ENCODE data around the gene FEM1B.

The FEM1B gene

GRCh38 chr15:68328443-68328842 is 50.9 kb downstream of the FEM1B start:
- no peaks in the 10 kb centered on the region for H3K36me3 ChIP-seq (ENCODE audit: insufficient read depth, low read length)
- H2AFZ ChIP-seq (ENCODE audit: low read length, unreplicated experiment), result no peak overlapping the region
- no peak overlapping the region for H3K4me3 ChIP-seq (ENCODE audit: low read depth, low read length)
- peaks cover 12% of the 10 kb centered on the region for H3K4me1 ChIP-seq (ENCODE audit: control insufficient read depth, insufficient read depth, low read length, unreplicated experiment)
- H3K27me3 ChIP-seq (ENCODE audit: insufficient read depth, low read length), result no peaks in the 10 kb centered on the region
- no peaks in the 10 kb centered on the region for H3K79me2 ChIP-seq (ENCODE audit: control insufficient read depth, insufficient read depth, low read length, unreplicated experiment)
- no peak overlapping the region for H3K27ac ChIP-seq (ENCODE audit: low read depth, low read length)

- Histone ChIP-seq H3K36me3 (ENCODE audit: insufficient read depth, low read length) (no peaks in the 10 kb centered on the region), H3K27me3 (ENCODE audit: insufficient read depth, low read length) (no peaks in the 10 kb centered on the region), H3K27ac (ENCODE audit: low read depth, low read length) (no peak overlapping the region), H3K4me1 (ENCODE audit: control insufficient read depth, insufficient read depth, low read length, unreplicated experiment) (peaks cover 17% of the 10 kb centered on the region), H3K79me2 (ENCODE audit: control insufficient read depth, insufficient read depth, low read length, unreplicated experiment) (no peaks in the 10 kb centered on the region), H2AFZ (ENCODE audit: low read length, unreplicated experiment) (no peak overlapping the region), H3K4me3 (ENCODE audit: low read depth, low read length) (no peak overlapping the region)
These were observed 51.4 kb downstream of the FEM1B start for GRCh38 chr15:68328964-68329363.

GRCh38 chr15:68330416-68330815 is 52.9 kb downstream of the FEM1B start:
- no peak overlapping the region for H2AFZ ChIP-seq (ENCODE audit: low read length, unreplicated experiment)
- H3K27me3 ChIP-seq (ENCODE audit: insufficient read depth, low read length), result no peaks in the 10 kb centered on the region
- no peaks in the 10 kb centered on the region for H3K36me3 ChIP-seq (ENCODE audit: insufficient read depth, low read length)
- no peak overlapping the region for H3K4me3 ChIP-seq (ENCODE audit: low read depth, low read length)
- no peak overlapping the region for H3K27ac ChIP-seq (ENCODE audit: low read depth, low read length)
- H3K4me1 ChIP-seq (ENCODE audit: control insufficient read depth, insufficient read depth, low read length, unreplicated experiment), result peaks cover 28% of the 10 kb centered on the region
- H3K79me2 ChIP-seq (ENCODE audit: control insufficient read depth, insufficient read depth, low read length, unreplicated experiment), result no peaks in the 10 kb centered on the region

- Histone ChIP-seq H3K79me2 (ENCODE audit: control insufficient read depth, insufficient read depth, low read length, unreplicated experiment) (no peaks in the 10 kb centered on the region), H3K27me3 (ENCODE audit: insufficient read depth, low read length) (no peaks in the 10 kb centered on the region), H3K27ac (ENCODE audit: low read depth, low read length) (no peak overlapping the region), H2AFZ (ENCODE audit: low read length, unreplicated experiment) (no peak overlapping the region), H3K4me3 (ENCODE audit: low read depth, low read length) (no peak overlapping the region), H3K4me1 (ENCODE audit: control insufficient read depth, insufficient read depth, low read length, unreplicated experiment) (peaks cover 23% of the 10 kb centered on the region), H3K36me3 (ENCODE audit: insufficient read depth, low read length) (no peaks in the 10 kb centered on the region)
These were observed 53.4 kb downstream of the FEM1B start for GRCh38 chr15:68330901-68331300.

GRCh38 chr15:68332266-68332665 is 54.7 kb downstream of the FEM1B start:
- Histone ChIP-seq H2AFZ (ENCODE audit: low read length, unreplicated experiment) (no peak overlapping the region), H3K4me3 (ENCODE audit: low read depth, low read length) (no peak overlapping the region), H3K79me2 (ENCODE audit: control insufficient read depth, insufficient read depth, low read length, unreplicated experiment) (no peaks in the 10 kb centered on the region), H3K36me3 (ENCODE audit: insufficient read depth, low read length) (no peaks in the 10 kb centered on the region), H3K27me3 (ENCODE audit: insufficient read depth, low read length) (no peaks in the 10 kb centered on the region), H3K27ac (ENCODE audit: low read depth, low read length) (no peak overlapping the region), H3K4me1 (ENCODE audit: control insufficient read depth, insufficient read depth, low read length, unreplicated experiment) (peaks cover 22% of the 10 kb centered on the region)

- Histone ChIP-seq H3K27ac (ENCODE audit: low read depth, low read length) (0 out of 2 replicates have a peak overlapping the region, but pooled peaks have one; percentile 8), H3K36me3 (ENCODE audit: insufficient read depth, low read length) (no peaks in the 10 kb centered on the region), H3K4me3 (ENCODE audit: low read depth, low read length) (no peak overlapping the region), H3K79me2 (ENCODE audit: control insufficient read depth, insufficient read depth, low read length, unreplicated experiment) (no peaks in the 10 kb centered on the region), H3K27me3 (ENCODE audit: insufficient read depth, low read length) (no peaks in the 10 kb centered on the region), H2AFZ (ENCODE audit: low read length, unreplicated experiment) (no peak overlapping the region), H3K4me1 (ENCODE audit: control insufficient read depth, insufficient read depth, low read length, unreplicated experiment) (peaks cover 28% of the 10 kb centered on the region)
These were observed 56.4 kb downstream of the FEM1B start for GRCh38 chr15:68333775-68334470.

- Histone ChIP-seq H3K4me1 (ENCODE audit: control insufficient read depth, insufficient read depth, low read length, unreplicated experiment) (peaks cover 28% of the 10 kb centered on the region), H3K36me3 (ENCODE audit: insufficient read depth, low read length) (no peaks in the 10 kb centered on the region), H2AFZ (ENCODE audit: low read length, unreplicated experiment) (no peak overlapping the region), H3K27ac (ENCODE audit: low read depth, low read length) (0 out of 2 replicates have a peak overlapping the region, but pooled peaks have one; percentile 8), H3K4me3 (ENCODE audit: low read depth, low read length) (no peak overlapping the region), H3K79me2 (ENCODE audit: control insufficient read depth, insufficient read depth, low read length, unreplicated experiment) (no peaks in the 10 kb centered on the region), H3K27me3 (ENCODE audit: insufficient read depth, low read length) (no peaks in the 10 kb centered on the region)
These were observed 57.1 kb downstream of the FEM1B start for GRCh38 chr15:68334661-68335124.

- no peak overlapping the region for H3K27ac ChIP-seq (ENCODE audit: low read depth, low read length)
- peaks cover 28% of the 10 kb centered on the region for H3K4me1 ChIP-seq (ENCODE audit: control insufficient read depth, insufficient read depth, low read length, unreplicated experiment)
- H3K27me3 ChIP-seq (ENCODE audit: insufficient read depth, low read length), result no peaks in the 10 kb centered on the region
- H2AFZ ChIP-seq (ENCODE audit: low read length, unreplicated experiment), result no peak overlapping the region
- H3K79me2 ChIP-seq (ENCODE audit: control insufficient read depth, insufficient read depth, low read length, unreplicated experiment), result no peaks in the 10 kb centered on the region
- no peaks in the 10 kb centered on the region for H3K36me3 ChIP-seq (ENCODE audit: insufficient read depth, low read length)
- H3K4me3 ChIP-seq (ENCODE audit: low read depth, low read length), result no peak overlapping the region
These were observed 57.7 kb downstream of the FEM1B start for GRCh38 chr15:68335251-68335650.

GRCh38 chr15:68335655-68336054 is 58.1 kb downstream of the FEM1B start:
- H3K27me3 ChIP-seq (ENCODE audit: insufficient read depth, low read length), result no peaks in the 10 kb centered on the region
- no peak overlapping the region for H3K27ac ChIP-seq (ENCODE audit: low read depth, low read length)
- H3K79me2 ChIP-seq (ENCODE audit: control insufficient read depth, insufficient read depth, low read length, unreplicated experiment), result no peaks in the 10 kb centered on the region
- no peak overlapping the region for H3K4me3 ChIP-seq (ENCODE audit: low read depth, low read length)
- H3K36me3 ChIP-seq (ENCODE audit: insufficient read depth, low read length), result no peaks in the 10 kb centered on the region
- H2AFZ ChIP-seq (ENCODE audit: low read length, unreplicated experiment), result no peak overlapping the region
- H3K4me1 ChIP-seq (ENCODE audit: control insufficient read depth, insufficient read depth, low read length, unreplicated experiment), result peaks cover 28% of the 10 kb centered on the region

- Histone ChIP-seq H3K4me1 (ENCODE audit: control insufficient read depth, insufficient read depth, low read length, unreplicated experiment) (peaks cover 34% of the 10 kb centered on the region), H3K79me2 (ENCODE audit: control insufficient read depth, insufficient read depth, low read length, unreplicated experiment) (no peaks in the 10 kb centered on the region), H2AFZ (ENCODE audit: low read length, unreplicated experiment) (no peak overlapping the region), H3K27me3 (ENCODE audit: insufficient read depth, low read length) (no peaks in the 10 kb centered on the region), H3K36me3 (ENCODE audit: insufficient read depth, low read length) (no peaks in the 10 kb centered on the region), H3K4me3 (ENCODE audit: low read depth, low read length) (no peak overlapping the region), H3K27ac (ENCODE audit: low read depth, low read length) (no peak overlapping the region)
These were observed 59.0 kb downstream of the FEM1B start for GRCh38 chr15:68336516-68336915.

- H2AFZ ChIP-seq (ENCODE audit: low read length, unreplicated experiment), result no peak overlapping the region
- H3K79me2 ChIP-seq (ENCODE audit: control insufficient read depth, insufficient read depth, low read length, unreplicated experiment), result no peaks in the 10 kb centered on the region
- H3K4me3 ChIP-seq (ENCODE audit: low read depth, low read length), result no peak overlapping the region
- H3K4me1 ChIP-seq (ENCODE audit: control insufficient read depth, insufficient read depth, low read length, unreplicated experiment), result peaks cover 40% of the 10 kb centered on the region
- no peaks in the 10 kb centered on the region for H3K27me3 ChIP-seq (ENCODE audit: insufficient read depth, low read length)
- no peak overlapping the region for H3K27ac ChIP-seq (ENCODE audit: low read depth, low read length)
- H3K36me3 ChIP-seq (ENCODE audit: insufficient read depth, low read length), result no peaks in the 10 kb centered on the region
These were observed 60.3 kb downstream of the FEM1B start for GRCh38 chr15:68337826-68338225.
